Muscle of arm (tissue), 12 donors: ENCODE data around the gene KIZ. TPM values are rescaled to one million over a fixed set of nuclear protein-coding genes. Genes with fewer than 3 reads are reported as not detected.
"Not testable (repeated sequence)": the region's sequence is repeated elsewhere in the genome, so short reads cannot be mapped to it uniquely, and the experiment has no call there.

ENCODE experiments used
- DNase-seq: peaks from one replicate; pipeline ENCODE4 v3.0.0-alpha.2; 2013
- polyA plus RNA-seq, 12 donors: library from polyadenylated mRNA; unstranded; fragments of 120-200 nt; gene quantifications; one replicate each; pipeline ENCODE4 v1.2.1, GENCODE V29; 2013; ENCODE audit not compliant: insufficient read length in 12 of 12

Gene KIZ
- polyA plus RNA-seq, 12 donors = 13.5 to 25.5 (median 16.8) TPM; not detected in 1

GRCh38 chr20:21136015-21136732, 10.3 kb downstream of the KIZ start:
- no peak for DNase-seq

GRCh38 chr20:21137078-21137477, 11.2 kb downstream of the KIZ start:
- DNase-seq = no peak

DNA sequence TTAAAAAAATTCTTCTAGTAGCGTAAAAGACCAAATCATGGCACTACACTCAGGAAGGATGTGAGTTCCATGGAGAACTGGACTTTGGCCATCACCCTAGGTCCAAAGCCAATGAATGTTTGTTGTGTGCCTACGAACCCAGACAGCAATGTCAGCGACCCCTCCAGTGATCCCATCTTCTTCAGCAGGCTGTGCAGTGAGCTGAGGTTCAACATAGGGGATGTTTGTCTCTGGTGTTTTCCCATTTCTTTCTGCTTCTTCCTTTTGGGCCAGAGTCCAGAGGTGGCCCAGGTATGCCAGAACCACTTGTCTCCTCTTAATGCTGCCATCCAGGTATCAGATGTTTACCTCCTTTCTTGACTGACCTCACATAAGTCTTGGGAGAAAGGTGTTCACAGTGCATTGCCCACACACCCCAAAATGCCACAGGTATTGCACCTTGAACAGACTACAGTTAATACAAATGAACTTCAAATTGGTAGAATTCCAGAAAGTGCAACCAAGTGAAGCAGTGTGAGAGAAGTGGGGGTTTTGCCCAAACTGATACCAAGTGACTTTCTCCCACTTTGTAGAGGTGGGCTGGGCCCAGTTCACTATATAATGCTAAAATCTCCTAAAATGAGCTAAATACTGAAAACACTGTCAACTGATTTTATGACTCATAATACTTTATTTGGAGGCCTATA, 14.1 kb downstream of the KIZ start:
- DNase-seq = no peak

DNA sequence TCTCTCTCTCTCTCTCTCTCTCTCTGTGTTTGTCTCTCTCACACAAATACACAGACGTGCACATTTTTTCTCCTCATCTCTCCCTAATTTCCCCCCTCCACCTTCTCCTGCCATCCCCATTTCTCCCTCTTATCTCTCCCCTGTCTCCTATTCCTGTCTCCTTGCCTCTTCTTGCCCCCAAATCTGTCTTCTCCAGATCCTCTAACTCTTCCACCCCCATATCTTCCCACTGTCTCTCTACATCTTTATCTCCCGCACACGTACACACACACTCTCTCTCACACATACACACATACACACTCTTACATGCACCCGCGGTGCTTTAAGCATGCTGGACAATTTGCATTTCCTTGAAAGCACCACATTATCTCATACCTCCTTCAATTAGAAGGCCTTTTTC, 15.9 kb downstream of the KIZ start:
- no peak for DNase-seq

GRCh38 chr20:21143194-21143890, 17.5 kb downstream of the KIZ start:
- no peak for DNase-seq

DNA sequence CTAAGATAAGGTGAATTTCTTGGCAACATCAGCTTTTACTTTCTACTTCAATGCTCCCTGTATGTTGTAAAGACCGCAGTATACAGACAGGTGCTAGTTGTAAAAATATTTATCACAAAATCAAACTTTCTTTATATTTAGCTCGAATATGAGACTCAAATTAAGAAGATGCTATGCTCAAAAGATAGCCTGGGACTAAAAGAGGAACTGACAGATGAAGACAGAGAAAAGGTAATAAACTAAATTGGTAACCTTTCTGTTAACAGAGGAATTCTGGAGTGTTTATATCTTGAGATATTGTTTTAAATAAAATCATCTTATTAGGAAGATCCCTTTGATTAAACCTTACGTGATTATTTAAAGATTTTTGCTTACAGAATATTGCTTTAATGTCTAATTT, 19.5 kb downstream of the KIZ start:
- DNase-seq = no peak

- no peak for DNase-seq
These were observed 20.3 kb downstream of the KIZ start for GRCh38 chr20:21146215-21146614.

DNA sequence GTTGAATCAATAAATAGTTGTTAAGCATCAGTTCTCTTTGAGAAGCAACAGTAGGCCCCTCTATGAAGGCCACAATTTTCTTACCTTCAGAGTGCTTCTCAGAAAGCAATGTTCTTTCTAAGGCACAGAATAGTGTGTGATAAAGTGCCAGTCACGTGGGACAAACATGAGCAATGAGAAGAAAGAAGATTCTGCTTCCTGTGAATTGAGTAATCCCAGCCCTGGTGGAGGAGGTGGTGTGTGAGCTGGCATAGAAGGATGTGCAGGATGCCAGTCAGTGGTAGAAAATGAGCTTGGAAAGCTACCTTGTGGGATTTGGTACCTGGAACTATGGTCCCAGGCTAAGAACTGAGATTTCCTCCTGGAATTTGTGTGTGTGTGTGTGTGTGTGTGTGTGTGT, 21.7 kb downstream of the KIZ start:
- DNase-seq = no peak

GRCh38 chr20:21149344-21149743, 23.5 kb downstream of the KIZ start:
- no peak for DNase-seq

- no peak for DNase-seq
These were observed 25.9 kb downstream of the KIZ start for GRCh38 chr20:21151791-21152190.

DNA sequence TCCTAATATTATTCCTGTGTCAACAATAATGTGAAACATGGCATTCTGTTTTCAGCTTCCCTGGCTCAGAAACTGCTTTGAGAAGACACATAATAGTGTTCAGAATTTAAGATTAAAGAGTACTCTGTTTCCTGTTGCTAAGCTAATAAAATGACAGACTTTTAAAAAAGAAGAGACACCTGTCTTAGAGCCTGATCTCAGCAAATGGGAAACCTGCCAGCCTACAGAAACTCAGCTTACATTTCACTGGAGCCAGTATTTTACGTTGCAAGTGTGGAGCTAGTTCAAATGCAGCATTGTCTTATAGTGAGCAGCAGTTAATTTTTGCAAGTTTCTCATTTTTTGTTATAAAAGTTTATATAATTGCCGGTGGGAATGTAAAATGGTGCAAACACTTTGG, 28.8 kb downstream of the KIZ start:
- DNase-seq = no peak

DNA sequence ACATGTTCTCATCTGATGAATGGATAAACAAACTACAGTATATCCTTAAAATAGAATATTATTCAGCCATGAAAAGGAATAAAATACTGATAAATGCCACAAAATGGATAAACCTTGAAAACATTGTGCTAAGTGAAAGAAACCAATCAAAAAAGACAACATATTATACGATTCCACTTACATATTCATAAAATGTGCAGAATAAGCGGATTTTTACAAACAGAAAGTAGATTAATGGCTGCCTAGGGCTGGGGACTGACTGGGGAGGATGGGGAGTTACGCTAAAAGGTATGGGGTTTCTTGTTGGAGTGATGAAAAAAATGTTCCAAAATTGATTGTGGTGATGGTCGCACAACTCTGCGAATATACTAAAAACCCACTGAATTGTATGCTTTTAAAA, 29.4 kb downstream of the KIZ start:
- DNase-seq = no peak

DNA sequence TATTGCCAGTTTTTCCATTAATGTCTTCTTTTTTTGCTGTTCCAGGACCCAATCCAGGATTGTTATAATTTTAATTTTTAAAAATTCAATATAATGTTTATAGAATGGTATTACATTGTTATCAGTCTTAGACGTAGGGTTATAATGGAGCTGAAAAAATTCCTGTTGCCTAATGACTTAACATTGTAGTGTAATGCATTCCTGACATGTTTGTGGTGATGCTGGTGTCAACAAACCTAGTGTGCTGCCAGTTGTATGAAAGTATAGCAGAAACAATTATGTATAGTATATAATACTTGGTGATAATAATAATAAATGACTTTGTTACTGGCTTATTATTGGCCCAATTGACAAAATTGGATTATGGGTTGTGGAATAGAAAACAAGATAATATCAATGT, 30.4 kb downstream of the KIZ start:
- DNase-seq = no peak

DNA sequence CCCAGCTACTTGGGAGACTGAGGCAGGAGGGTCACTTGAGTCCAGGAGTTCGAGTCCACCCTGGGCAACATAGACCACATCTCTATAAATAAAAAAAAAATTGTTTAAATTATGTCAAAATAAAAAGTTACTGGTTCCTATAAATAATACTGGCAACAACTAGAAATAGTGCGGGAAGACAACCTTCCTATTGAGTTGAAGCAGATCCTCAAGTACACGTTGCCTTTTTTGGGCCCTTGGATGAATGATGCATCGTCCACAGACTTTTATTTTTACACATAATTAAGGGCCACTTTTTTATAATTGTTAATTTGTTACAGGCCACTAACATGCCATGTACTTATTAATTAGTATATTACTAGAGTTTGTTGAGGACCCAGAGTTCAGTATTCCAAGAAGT, 31.1 kb downstream of the KIZ start:
- DNase-seq = no peak

- DNase-seq = no peak
These were observed 33.9 kb downstream of the KIZ start for GRCh38 chr20:21159658-21160380.

DNA sequence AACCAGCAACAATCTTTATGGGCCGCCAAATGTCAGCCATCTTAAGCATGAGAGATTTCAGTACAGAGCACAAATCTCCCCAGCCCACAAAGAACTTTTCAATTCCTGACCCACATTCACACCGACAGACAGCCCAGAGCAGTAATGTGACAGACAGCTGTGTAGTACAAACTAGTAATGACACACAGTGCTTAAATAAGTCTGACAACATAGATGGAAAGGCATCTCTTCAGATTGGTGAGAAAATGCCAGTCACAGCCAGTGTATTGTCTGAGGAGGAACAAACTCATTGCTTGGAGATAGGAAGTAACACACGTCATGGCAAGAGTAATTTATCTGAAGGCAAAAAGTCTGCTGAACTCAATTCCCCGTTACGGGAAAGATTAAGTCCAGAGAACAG, 36.0 kb downstream of the KIZ start:
- no peak for DNase-seq

- DNase-seq = no peak
These were observed 36.7 kb downstream of the KIZ start for GRCh38 chr20:21162631-21163030.

GRCh38 chr20:21166801-21167200, 40.9 kb downstream of the KIZ start:
- DNase-seq = no peak

- no peak for DNase-seq
These were observed 41.4 kb downstream of the KIZ start for GRCh38 chr20:21167261-21167660.

GRCh38 chr20:21168061-21168460, 42.2 kb downstream of the KIZ start:
- DNase-seq = not testable (repeated sequence)

DNA sequence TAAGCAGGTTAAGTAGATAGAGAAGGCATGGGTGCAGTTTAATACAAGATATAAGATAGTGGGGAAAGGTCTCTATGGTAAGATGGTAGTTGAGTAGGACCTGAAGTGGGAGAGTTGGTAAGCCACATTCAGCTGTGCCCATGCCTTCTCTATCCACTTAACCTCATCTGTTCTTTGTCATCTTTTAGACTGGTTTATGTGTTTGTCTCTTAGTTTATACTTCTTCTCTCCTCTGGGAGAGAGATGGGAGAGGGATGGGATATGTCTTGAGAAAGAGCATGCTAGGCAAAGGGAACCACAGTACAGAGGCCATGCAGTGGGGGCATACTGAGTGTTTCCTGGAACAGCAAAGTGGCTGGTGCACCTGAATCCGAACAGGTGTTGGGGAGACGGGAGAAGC, 46.7 kb downstream of the KIZ start:
- DNase-seq = no peak

GRCh38 chr20:21173485-21173884, 47.6 kb downstream of the KIZ start:
- no peak for DNase-seq
